C4-2B (cell line): Measurements from ENCODE around the gene NEK11.

Source experiments
- H3K27ac ChIP-seq: fragments of 450-650 bp; 2 replicates; pipeline ENCODE4 v1.5.1; 2017
- ZFX ChIP-seq: fragments of 450-650 bp; IDR thresholded peaks from 2 replicates; pipeline ENCODE4 v1.6.1; 2017
- TF ChIP-seq, protein P1 (sequence below): fragments of 450-650 bp; conservative IDR thresholded peaks from 2 replicates; pipeline ENCODE4 v1.5.1; 2017; ENCODE audit warnings: mild to moderate bottlenecking

Gene NEK11

DNA sequence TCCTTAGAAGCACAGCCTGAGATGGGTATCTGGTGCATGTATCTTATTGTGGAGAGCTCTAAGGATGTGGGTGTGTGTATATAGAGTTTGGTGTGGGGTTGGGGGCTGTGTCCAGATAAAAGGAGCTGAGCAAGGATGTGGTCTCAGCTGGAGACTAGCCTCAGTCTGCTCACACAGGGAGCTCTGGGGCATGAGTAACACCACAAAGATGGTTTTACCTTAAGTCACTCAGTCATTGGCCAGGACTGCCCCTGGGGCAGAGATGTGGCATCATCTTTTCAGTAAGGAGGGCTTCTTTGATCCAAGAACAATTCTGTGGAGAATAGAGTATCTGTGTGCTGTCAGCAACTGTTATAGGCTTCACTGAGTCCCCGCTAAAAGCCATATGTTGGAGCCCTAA, 191.5 kb downstream of the NEK11 start:
- no peak overlapping the region for H3K27ac ChIP-seq
- TF ChIP-seq ZFX: no peak
- TF ChIP-seq, protein P1, sequence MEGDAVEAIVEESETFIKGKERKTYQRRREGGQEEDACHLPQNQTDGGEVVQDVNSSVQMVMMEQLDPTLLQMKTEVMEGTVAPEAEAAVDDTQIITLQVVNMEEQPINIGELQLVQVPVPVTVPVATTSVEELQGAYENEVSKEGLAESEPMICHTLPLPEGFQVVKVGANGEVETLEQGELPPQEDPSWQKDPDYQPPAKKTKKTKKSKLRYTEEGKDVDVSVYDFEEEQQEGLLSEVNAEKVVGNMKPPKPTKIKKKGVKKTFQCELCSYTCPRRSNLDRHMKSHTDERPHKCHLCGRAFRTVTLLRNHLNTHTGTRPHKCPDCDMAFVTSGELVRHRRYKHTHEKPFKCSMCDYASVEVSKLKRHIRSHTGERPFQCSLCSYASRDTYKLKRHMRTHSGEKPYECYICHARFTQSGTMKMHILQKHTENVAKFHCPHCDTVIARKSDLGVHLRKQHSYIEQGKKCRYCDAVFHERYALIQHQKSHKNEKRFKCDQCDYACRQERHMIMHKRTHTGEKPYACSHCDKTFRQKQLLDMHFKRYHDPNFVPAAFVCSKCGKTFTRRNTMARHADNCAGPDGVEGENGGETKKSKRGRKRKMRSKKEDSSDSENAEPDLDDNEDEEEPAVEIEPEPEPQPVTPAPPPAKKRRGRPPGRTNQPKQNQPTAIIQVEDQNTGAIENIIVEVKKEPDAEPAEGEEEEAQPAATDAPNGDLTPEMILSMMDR: no peak

DNA sequence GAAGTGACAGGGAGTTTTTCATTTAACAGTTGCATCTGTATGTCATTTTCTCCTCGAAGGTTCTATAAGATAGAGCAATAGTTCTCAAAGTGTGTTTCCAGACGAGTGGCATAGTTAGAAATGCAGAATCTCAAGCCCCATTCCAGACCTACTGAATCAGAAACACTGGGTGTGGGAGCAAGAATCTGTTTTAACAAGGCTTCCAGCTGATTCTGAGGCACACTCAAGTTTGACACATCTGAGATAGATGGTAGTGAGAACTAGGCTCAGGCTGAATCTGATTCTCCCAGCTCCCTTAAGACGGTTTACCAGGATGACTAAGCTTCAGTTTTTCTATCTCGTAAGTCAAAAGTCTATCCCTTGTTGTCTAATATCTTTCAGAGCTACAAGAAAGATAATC, 195.1 kb downstream of the NEK11 start:
- TF ChIP-seq, protein P1: no peak
- TF ChIP-seq ZFX: no peak

DNA sequence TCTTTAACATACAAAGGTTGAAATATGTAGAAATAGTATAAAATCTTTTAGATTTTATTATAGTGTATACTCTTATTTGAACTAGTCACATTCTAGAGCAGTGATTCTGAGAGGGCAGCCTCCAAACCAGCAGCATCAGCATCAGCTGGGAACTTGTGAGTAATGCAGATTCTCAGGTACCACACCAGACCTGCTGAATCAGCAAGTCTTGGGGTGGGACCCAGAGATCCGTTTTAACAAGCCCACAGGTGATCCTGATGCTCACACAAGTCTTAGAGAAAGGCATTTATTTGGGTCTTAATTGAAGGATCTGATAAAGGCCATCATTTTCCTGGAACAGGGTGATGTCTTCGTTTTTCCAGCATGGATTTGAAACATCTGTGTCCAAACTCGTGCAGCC, 195.9 kb downstream of the NEK11 start:
- TF ChIP-seq, protein P1: no peak
- TF ChIP-seq ZFX: no peak
- no peak overlapping the region for H3K27ac ChIP-seq

More for the DNA sequence above, 195.1 kb downstream of the NEK11 start:
- no peak overlapping the region for H3K27ac ChIP-seq

DNA sequence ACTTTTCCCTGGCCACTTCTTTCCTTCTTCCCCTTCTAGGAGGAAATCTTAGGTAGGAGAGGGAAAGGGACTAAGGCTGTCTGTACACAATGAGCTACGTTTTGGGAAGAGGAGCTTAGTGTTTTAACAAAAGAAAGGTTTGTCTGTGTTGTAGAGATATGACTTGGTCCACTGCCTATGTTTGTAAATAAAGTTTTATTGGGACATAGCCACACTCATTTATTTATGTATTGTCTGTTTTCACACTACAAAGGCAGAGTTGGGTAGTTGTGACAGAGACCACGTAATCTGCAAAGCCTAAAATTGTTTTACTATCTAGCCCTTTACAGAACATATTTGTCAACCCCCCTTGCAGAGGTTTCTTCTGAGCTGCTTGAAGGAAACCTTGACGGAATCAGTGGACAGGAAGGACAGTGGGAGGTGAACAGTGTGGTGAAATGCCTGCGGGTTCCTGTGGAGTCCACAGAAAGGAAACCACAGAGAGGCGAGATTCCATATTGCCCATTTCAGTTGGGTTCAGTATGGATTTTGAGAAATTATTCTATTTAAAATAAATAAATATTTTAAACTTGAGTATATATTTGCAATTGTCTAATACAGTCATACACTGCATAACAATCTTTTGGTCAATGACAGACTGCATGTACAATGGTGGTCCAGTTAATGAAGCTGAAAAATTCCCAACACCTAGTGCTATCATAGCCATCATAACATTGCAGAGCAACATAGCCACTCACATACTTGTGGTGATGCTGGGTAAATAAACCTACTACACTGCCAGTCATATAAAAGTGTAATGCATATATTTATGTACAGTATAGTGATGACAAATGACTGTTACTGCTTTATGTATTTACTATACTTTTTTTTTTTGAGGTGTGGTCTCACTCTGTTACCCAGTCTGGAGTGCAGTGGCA, 197.0 kb downstream of the NEK11 start:
- no peak for TF ChIP-seq ZFX
- TF ChIP-seq, protein P1: no peak
- H3K27ac ChIP-seq: no peak overlapping the region

DNA sequence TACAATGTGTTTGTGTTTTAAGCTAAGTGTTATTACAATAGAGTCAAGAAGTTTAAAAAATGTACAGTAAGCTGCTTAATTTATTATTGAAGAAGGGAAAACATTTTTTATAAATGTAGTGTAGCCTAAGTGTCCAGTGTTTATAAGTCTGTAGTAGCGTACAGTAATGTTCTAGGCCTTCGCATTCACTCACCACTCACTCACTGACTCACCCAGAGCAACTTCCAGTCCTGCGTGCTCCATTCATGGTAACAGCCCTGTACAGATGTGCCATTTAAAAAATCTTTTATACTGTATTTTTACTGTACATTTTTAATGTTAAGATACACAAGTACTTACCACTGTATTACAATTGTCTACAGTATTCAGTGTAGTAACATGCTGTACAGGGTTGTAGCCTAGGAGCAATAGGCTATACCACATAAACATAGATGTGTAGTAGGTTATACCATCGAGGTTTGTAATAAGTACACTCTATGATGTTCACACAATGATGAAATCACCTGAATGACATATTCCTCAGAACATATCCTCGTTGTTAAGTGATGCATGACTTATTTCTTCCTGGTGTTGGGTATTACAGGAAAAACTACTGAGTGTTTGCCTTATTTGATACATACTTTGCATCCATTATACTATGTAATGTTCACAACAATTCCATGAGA, 198.3 kb downstream of the NEK11 start:
- no peak for TF ChIP-seq ZFX
- TF ChIP-seq, protein P1: no peak
- no peak overlapping the region for H3K27ac ChIP-seq

DNA sequence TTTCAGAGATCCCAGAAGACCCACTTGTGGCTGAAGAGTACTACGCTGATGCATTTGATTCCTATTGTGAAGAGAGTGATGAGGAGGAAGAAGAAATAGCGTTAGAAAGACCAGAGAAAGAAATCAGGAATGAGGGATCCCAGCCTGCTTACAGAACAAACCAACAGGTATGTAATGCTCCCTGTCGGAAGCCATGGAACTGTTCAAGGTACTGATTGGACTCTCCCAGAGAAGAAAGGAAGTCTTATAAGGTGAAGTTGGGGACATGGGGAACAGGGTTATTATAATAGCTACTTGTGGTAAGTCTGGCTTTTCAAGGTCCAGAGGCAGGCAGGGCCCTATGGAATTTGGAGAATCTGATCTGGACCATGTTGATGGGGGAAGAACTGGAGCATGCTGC, 201.8 kb downstream of the NEK11 start:
- H3K27ac ChIP-seq: no peak overlapping the region
- TF ChIP-seq, protein P1: no peak
- no peak for TF ChIP-seq ZFX
